H1 (cell line): ENCODE results near the gene RHOBTB3.

Source experiments
- ATF3 ChIP-seq: IDR thresholded peaks from 2 replicates; pipeline ENCODE4 v1.6.1; 2011; ENCODE audit warnings: low read depth, mild to moderate bottlenecking, low read length; ENCODE audit not compliant: insufficient read depth
- CREB1 ChIP-seq: IDR thresholded peaks from 2 replicates; pipeline ENCODE4 v1.6.1; 2012; ENCODE audit warnings: inconsistent platforms
- CTCF ChIP-seq, 3 experiments: IDR thresholded peaks; 1 replicate in 2 of 3; 2 replicates in 1 of 3; pipeline versions ENCODE4 v1.5.1 to v1.6.1; 2011; ENCODE audit warnings: low read length in 3 of 3, mild to moderate bottlenecking in 3 of 3, inconsistent platforms in 2 of 3, low read depth in 1 of 3, moderate library complexity in 1 of 3; ENCODE audit not compliant: insufficient read depth in 1 of 3; ENCODE audit errors: control extremely low read depth in 1 of 3
- E2F6 ChIP-seq: IDR thresholded peaks from 2 replicates; pipeline ENCODE4 v1.6.1; 2012; ENCODE audit warnings: inconsistent platforms
- EP300 ChIP-seq, 2 experiments: IDR thresholded peaks; 1 replicate in 1 of 2; 2 replicates in 1 of 2; pipeline ENCODE4 v1.6.1; 2011 to 2012; ENCODE audit warnings: low read depth in 2 of 2, low read length in 2 of 2, mild to moderate bottlenecking in 2 of 2, borderline replicate concordance in 1 of 2, inconsistent platforms in 1 of 2, moderate library complexity in 1 of 2
- EZH2 ChIP-seq: fragments of 200-600 bp; sonication (generic); IDR thresholded peaks from 2 replicates; pipeline ENCODE4 v1.7.1; 2012; ENCODE audit warnings: low read depth, mild to moderate bottlenecking, moderate library complexity, low read length, inconsistent platforms; ENCODE audit not compliant: severe bottlenecking
- JUND ChIP-seq: IDR thresholded peaks from 2 replicates; pipeline ENCODE4 v1.6.1; 2011; ENCODE audit warnings: mild to moderate bottlenecking, improper control_type of control experiment, low read length
- PHF8 ChIP-seq: fragments of 200-600 bp; sonication (generic); conservative IDR thresholded peaks from 2 replicates; pipeline ENCODE4 v1.7.1; 2012; ENCODE audit warnings: low read depth, mild to moderate bottlenecking, inconsistent platforms, low read length, moderate library complexity
- SIN3A ChIP-seq, 2 experiments: IDR thresholded peaks in 1 of 2; conservative IDR thresholded peaks in 1 of 2; 2 replicates each; pipeline ENCODE4 v1.6.1; 2011 to 2012; ENCODE audit warnings: low read length in 2 of 2, improper control_type of control experiment in 1 of 2, low read depth in 1 of 2, mild to moderate bottlenecking in 1 of 2
- SP1 ChIP-seq: IDR thresholded peaks from 2 replicates; pipeline ENCODE4 v1.6.1; 2011; ENCODE audit warnings: low read depth, low read length
- TCF12 ChIP-seq: IDR thresholded peaks from 2 replicates; pipeline ENCODE4 v1.6.1; 2011; ENCODE audit warnings: low read depth, mild to moderate bottlenecking, low read length
- TEAD4 ChIP-seq: IDR thresholded peaks from 2 replicates; pipeline ENCODE4 v1.6.1; 2012; ENCODE audit warnings: low read depth, low read length, inconsistent platforms, mixed read lengths
- USF2 ChIP-seq: IDR thresholded peaks from 2 replicates; pipeline ENCODE4 v1.6.1; 2011; ENCODE audit warnings: low read length, improper control_type of control experiment

GRCh38 chr5:95824747-95825146 is 93.6 kb downstream of the RHOBTB3 start:
- TF ChIP-seq TCF12 (no peak), CTCF (IDR thresholded peaks at IDR 0.05; ENCODE audit: control extremely low read depth in 1 of 3, insufficient read depth in 1 of 3, low read depth in 1 of 3, low read length in 3 of 3) (no peak), USF2 (no peak), PHF8 (no peak), SIN3A (conservative IDR thresholded peaks at IDR 0.05 in 1 of 2, IDR thresholded peaks at IDR 0.05 in 1 of 2; ENCODE audit: low read depth in 1 of 2, low read length in 2 of 2) (no peak), JUND (no peak), TEAD4 (no peak), ATF3 (no peak), EZH2 (no peak), SP1 (no peak), CREB1 (no peak), EP300 (IDR thresholded peaks at IDR 0.05; ENCODE audit: borderline replicate concordance in 1 of 2, low read depth in 2 of 2, low read length in 2 of 2) (no peak), E2F6 (no peak)
